ENCODE data around the gene AURKB.

- TF ChIP-seq CTCF (IDR thresholded peaks at IDR 0.05) (no peak), POLR2A (IDR thresholded peaks at IDR 0.05) (no peak)
These were observed 16.8 kb upstream of the AURKB start for GRCh38 chr17:8227238-8227581.

Data from testis (tissue), 2 donors.